GM13976 (cell line): Measurements from ENCODE around the gene BMS1.
"Not testable (repeated sequence)": the region's sequence is repeated elsewhere in the genome, so short reads cannot be mapped to it uniquely, and the experiment has no call there.

Experiments
- DNase-seq: peaks from one replicate; pipeline ENCODE4 v3.0.0; 2012; ENCODE audit warnings: low spot score
- CTCF ChIP-seq: IDR thresholded peaks from 2 replicates; pipeline ENCODE4 v1.5.1; 2012; ENCODE audit warnings: borderline replicate concordance, mild to moderate bottlenecking; ENCODE audit not compliant: insufficient read depth; ENCODE audit errors: extremely low read depth, missing control alignments, control extremely low read depth
- in situ Hi-C: fragments of 300-500 bp; cut with MboI; formaldehyde crosslinking; loops from one replicate; pipeline ENCODE4 v1.12.0; 2022; ENCODE audit warnings: low sequenced_read_pairs, mixed read lengths, inconsistent platforms; ENCODE audit not compliant: unreplicated experiment

Gene BMS1

GRCh38 chr10:42782446-42783180 is at the start of gene BMS1:
Gene BMS1, plus strand, starts transcription at chr10:42782795. Its CDS starts 1,600 bp downstream, at chr10:42784395.
- in situ Hi-C loops, result no loop called here
- no peak for TF ChIP-seq CTCF
- DNase-seq, result peak; percentile 90

GRCh38 chr10:42734536-42734935 is 48.1 kb upstream of the BMS1 start:
- no peak for TF ChIP-seq CTCF
- no peak for DNase-seq
- in situ Hi-C loops, result no loop called here

- no peak for TF ChIP-seq CTCF
- in situ Hi-C loops, result no loop called here
- no peak for DNase-seq
Observed at GRCh38 chr10:42738679-42739078, 43.9 kb upstream of the BMS1 start.

- DNase-seq, in situ Hi-C loops: not testable (repeated sequence)
Observed at GRCh38 chr10:42741536-42741935, 41.1 kb upstream of the BMS1 start.

- DNase-seq, result no peak
- in situ Hi-C loops, result no loop called here
- no peak for TF ChIP-seq CTCF
Observed at GRCh38 chr10:42743697-42744096, 38.9 kb upstream of the BMS1 start.

GRCh38 chr10:42744134-42744701 is 38.4 kb upstream of the BMS1 start:
- no peak for TF ChIP-seq CTCF
- DNase-seq, result no peak
- in situ Hi-C loops, result no loop called here

GRCh38 chr10:42753126-42753506 is 29.5 kb upstream of the BMS1 start:
- TF ChIP-seq CTCF, result peak; percentile 63
- peak; percentile 65 for DNase-seq
- in situ Hi-C loops, result no loop called here
